Heart left ventricle (tissue), 16 donors: Measurements from ENCODE around the gene DMWD. TPM values are rescaled to one million over a fixed set of nuclear protein-coding genes. Genes with fewer than 3 reads are reported as not detected.
A peak's percentile ranks its signal among the peaks of the same experiment; 100 is the strongest.

Source experiments
- ATAC-seq, 4 donors: fragments of 200-7000 bp; cut with Tn5 transposase; one replicate each; pipeline ENCODE4 v1.9.1; 2020 to 2022; ENCODE audit warnings: moderate library complexity in 4 of 4, mild to moderate bottlenecking in 3 of 4, moderate number of reproducible peaks in 1 of 4
- DNase-seq, 5 donors: peaks; one replicate each; pipeline ENCODE4 v3.0.0-alpha.2; 2020
- H3K27ac ChIP-seq, 12 donors: fragments of 200-600 bp; sonication (generic) in 4 of 12; one replicate each; pipeline versions ENCODE4 v1.5.0 to v1.8.0; 2016 to 2022; ENCODE audit warnings: mild to moderate bottlenecking in 2 of 12
- H3K27me3 ChIP-seq, 9 donors: fragments of 200-600 bp; sonication (generic) in 2 of 9; one replicate each; pipeline versions ENCODE4 v1.5.1 to v1.8.0; 2016 to 2022; ENCODE audit warnings: mild to moderate bottlenecking in 3 of 9
- H3K36me3 ChIP-seq, 9 donors: fragments of 200-600 bp; sonication (generic) in 2 of 9; one replicate each; pipeline versions ENCODE4 v1.5.0 to v1.8.0; 2018 to 2022; ENCODE audit warnings: mild to moderate bottlenecking in 2 of 9
- H3K4me1 ChIP-seq, 12 donors: fragments of 200-600 bp; sonication (generic) in 4 of 12; one replicate each; pipeline versions ENCODE4 v1.5.0 to v1.8.0; 2016 to 2022; ENCODE audit warnings: mild to moderate bottlenecking in 3 of 12
- H3K4me3 ChIP-seq, 12 donors: fragments of 200-600 bp; sonication (generic) in 4 of 12; one replicate each; pipeline versions ENCODE4 v1.5.0 to v1.8.0; 2017 to 2022; ENCODE audit warnings: mild to moderate bottlenecking in 9 of 12, moderate library complexity in 4 of 12
- H3K9me3 ChIP-seq, 12 donors: fragments of 200-600 bp; sonication (generic) in 4 of 12; one replicate each; pipeline versions ENCODE4 v1.5.0 to v1.8.0; 2016 to 2022; ENCODE audit warnings: mild to moderate bottlenecking in 1 of 12
- POLR2A ChIP-seq, 2 donors: fragments of 450-650 bp; IDR thresholded peaks; one replicate each; pipeline ENCODE4 v1.6.1; 2017; ENCODE audit warnings: antibody characterized with exemption in 2 of 2, mild to moderate bottlenecking in 2 of 2, moderate library complexity in 2 of 2
- WGBS, 4 donors: extraction: QIAGEN DNeasy Blood & Tissue Kit in 2 of 4; methylation state at CpG; one replicate each; pipeline versions ENCODE4 v1.1.5 to v1.1.7; 2013 to 2018; 5-methylcytosine and 5-hydroxymethylcytosine counted together
- intact Hi-C, 10 donors: fragments of 100-400 bp; cut with DNase I; formaldehyde crosslinking; loops; one replicate each; pipeline versions ENCODE4 v1.11.1 to v1.14.2; 2022
- polyA plus RNA-seq, 2 donors: library from polyadenylated mRNA; stranded (reverse); fragments of 200-250 nt; gene quantifications; one replicate each; pipeline ENCODE4 v1.2.3, GENCODE V29; 2013
- total RNA-seq, 9 donors: library from RNA; depleted of rRNA in 2 of 9; stranded (reverse); fragments of >200 nt in 2 of 9; fragmentation: NEBNext Ultra II Directional in 3 of 9; extraction: Animal tissue kit (Norgen Biotek cat#: 25700) in 3 of 9; gene quantifications; one replicate each; pipeline versions ENCODE4 v1.1.0 to v1.2.4, GENCODE V29; 2016 to 2023
- TF ChIP-seq, protein P1 (sequence below), 12 donors: fragments of 200-600 bp; sonication (generic) in 4 of 12; IDR thresholded peaks; one replicate each; pipeline versions ENCODE4 v1.5.0 to v1.8.0; 2018 to 2022; ENCODE audit warnings: antibody characterized with exemption in 12 of 12, mild to moderate bottlenecking in 5 of 12
- donor health status: ischemic (EF 13 %, LVEDD 7.1; RV severe dilation, severe dysfunction).
- donor health status: healthy with polysubstance abuse.
- donor health status: DM: no; HTN: yes; CAD: no.
- donor health status: DM: no; HTN: no; CAD: no.
- donor health status: ischemic (EF 25% LVEDD 6.9; RV normal size, moderate dysfunction).
- donor health status: ischemic (EF 25% LVEDD 5.7; RV mildly dilated, moderate dysfunction).
- donor health status: healthy.
- donor health status: DM: yes; HTN: yes; CAD: no.
- donor health status: ischemic (EF 35%, LVEDD 5.7; RV mildly dilated, moderate dysfunction).
- donor health status: nonischemic (EF 11% LVEDD 7.7; RV severe dilation, severe dysfunction).
- donor health status: DM: yes; HTN: yes; CAD: no.
- donor health status: PGD.
- donor health status: ischemic (EF 29% LVEDD 5.4; RV normal size, mild dysfunction).
- donor health status: nonischemic (EF 23%, LVEDD 6.1; RV moderate dilation, normal function).

The DMWD gene
- total and polyA plus RNA-seq, 11 donors: 41.8 to 109 (median 67.3) TPM

DNA sequence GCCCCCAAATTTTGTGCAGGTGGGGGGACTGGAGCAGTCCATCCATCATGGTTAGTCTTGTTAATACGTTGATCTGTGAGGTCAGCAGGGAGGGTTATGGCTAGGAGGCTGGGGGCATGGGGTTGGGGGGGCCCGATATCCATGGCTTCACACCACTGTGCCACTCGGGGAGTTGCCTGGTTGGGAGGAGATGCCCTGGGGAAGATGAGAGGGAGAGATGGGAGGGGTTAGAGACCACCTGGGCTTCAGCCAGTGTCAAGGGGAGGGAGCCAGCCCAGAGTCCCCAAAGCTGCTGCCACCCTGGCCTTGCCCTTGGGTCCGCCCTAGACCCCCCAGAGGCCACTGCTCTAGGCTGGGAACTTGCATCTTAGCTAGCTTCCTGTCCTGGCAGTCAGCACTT, 8.5 kb downstream of the DMWD start:
- peaks cover 0 to 92% (median 52%) of the 10 kb centered on the region in 12 donors for H3K4me1 ChIP-seq
- H3K36me3 ChIP-seq: peaks cover 0 to 42% (median 33%) of the 10 kb centered on the region in 9 donors
- peaks cover 0 to 75% (median 0%) of the 10 kb centered on the region in 9 donors for H3K27me3 ChIP-seq
- intact Hi-C loops: no loop called here
- no peaks in the 10 kb centered on the region for H3K9me3 ChIP-seq
- 63 to 78% (median 74%) methylated on average over 3 to 4 of the region's 4 CpGs for WGBS, 4 donors
- DNase-seq (no peak), ATAC-seq (no peak)
- H3K4me3 ChIP-seq: no peak overlapping the region
- no peak for TF ChIP-seq POLR2A (IDR thresholded peaks at IDR 0.05)
- TF ChIP-seq, protein P1, sequence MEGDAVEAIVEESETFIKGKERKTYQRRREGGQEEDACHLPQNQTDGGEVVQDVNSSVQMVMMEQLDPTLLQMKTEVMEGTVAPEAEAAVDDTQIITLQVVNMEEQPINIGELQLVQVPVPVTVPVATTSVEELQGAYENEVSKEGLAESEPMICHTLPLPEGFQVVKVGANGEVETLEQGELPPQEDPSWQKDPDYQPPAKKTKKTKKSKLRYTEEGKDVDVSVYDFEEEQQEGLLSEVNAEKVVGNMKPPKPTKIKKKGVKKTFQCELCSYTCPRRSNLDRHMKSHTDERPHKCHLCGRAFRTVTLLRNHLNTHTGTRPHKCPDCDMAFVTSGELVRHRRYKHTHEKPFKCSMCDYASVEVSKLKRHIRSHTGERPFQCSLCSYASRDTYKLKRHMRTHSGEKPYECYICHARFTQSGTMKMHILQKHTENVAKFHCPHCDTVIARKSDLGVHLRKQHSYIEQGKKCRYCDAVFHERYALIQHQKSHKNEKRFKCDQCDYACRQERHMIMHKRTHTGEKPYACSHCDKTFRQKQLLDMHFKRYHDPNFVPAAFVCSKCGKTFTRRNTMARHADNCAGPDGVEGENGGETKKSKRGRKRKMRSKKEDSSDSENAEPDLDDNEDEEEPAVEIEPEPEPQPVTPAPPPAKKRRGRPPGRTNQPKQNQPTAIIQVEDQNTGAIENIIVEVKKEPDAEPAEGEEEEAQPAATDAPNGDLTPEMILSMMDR (IDR thresholded peaks at IDR 0.05): no peak
- H3K27ac ChIP-seq: peak overlapping the region; percentile 74 to 98 (median 95)

DNA sequence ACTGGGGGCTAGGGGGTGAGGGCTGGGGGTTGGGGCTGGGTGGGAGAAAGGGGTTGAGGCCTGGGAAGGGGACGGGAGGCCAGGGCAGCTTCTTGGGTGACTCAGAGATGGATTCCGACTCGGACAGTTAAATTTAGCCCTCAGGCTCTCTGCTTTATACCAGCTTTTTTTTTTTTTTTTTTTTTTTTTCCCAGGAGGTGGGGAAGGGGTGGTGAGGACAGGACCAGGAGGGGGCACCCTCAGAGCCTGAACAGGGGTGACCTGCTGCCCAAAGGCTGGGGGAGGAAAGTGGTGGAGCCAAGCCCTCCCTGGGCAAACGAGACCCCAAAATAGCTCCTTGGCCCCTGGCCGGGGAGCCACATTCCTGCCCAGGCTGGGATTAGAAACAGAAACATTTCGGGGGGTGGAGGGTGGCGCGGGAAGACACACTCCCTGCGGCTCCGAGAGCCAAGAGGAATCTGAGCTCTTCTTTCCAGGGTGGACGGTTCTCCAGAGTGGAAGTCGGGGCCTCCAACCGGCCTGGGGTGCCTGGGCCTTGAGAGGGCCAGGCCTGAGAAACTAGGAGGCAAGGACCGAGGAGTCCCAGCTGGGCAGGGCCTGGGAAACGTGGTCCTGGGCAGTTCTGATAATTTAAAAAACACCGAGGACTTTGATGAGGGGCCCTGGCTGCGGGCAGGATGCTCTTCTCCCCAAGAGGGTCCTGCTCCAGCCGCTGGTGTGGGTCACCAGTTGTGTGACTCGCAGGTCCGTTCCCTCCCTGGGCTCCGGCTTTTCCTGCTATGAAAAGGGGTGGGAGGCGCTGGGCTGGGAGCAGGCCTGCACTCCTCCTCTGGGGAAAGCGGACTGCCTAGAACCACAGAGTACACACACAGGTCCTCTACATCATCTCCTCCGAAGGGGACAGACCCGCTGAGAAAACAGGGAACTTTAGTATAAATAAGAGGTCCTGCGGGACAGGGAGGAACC, 9.5 kb downstream of the DMWD start:
- Histone ChIP-seq H3K4me1 (peaks cover 0 to 84% (median 51%) of the 10 kb centered on the region in 12 donors), H3K27me3 (peaks cover 0 to 74% (median 0%) of the 10 kb centered on the region in 9 donors), H3K9me3 (no peaks in the 10 kb centered on the region), H3K36me3 (peaks cover 0 to 42% (median 28%) of the 10 kb centered on the region in 9 donors), H3K4me3 (peak overlapping the region in 10 of 12 donors; percentile 55 to 92 (median 68)), H3K27ac (peak overlapping the region; percentile 74 to 98 (median 95))
- intact Hi-C loops: no loop called here
- DNase-seq (peak; percentile 83 to 92 (median 85)), ATAC-seq (peak; percentile 64 to 86 (median 77))
- WGBS, 4 donors: 30 to 43% (median 37%) methylated on average over 18 to 26 of the region's 26 CpGs
- peak in 1 of 2 donors; percentile 53 for TF ChIP-seq POLR2A (IDR thresholded peaks at IDR 0.05)
- TF ChIP-seq, protein P1 (IDR thresholded peaks at IDR 0.05): peak in 5 of 12 donors; percentile 15 to 40 (median 18)

DNA sequence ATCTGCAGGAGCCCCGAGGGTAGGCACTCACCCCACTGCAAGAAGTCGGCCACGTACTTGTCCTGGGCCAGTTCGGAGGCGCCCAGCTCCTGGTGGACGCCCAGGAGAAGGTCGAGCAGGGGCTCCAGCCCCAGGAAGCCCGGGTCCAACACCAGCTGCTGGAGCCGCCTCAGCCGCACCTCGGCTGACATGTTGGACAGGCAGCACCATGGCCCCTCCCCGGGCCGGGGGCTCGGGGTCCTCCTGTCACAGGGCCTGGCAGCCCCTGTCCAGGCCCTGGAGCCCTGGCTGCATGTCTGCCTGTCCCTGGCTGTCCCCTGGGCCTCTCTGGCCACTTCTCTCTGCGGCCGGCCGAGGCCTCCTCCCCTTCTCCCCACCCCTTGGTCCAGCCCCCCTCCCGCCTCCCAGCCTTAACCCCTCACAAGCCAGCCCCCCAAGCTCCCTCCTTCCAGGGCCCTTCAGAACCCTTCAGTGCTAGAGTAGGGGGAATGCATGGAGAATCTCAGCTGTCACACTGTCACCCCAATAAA, 10.4 kb downstream of the DMWD start, which contains the start of gene DMPK:
TSS of gene DMPK (minus strand) at position 329 of the 530 bp plus-strand sequence. CDS start at position 191, 138 bp downstream.
- ATAC-seq: peak; percentile 64 to 75 (median 68)
- Histone ChIP-seq H3K4me3 (peak within 1 kb of the TSS; percentile 37 to 92 (median 63)), H3K4me1 (peaks cover 0 to 77% (median 51%) of the 10 kb centered on the region in 12 donors), H3K27ac (peak within 1 kb of the TSS; percentile 74 to 98 (median 95)), H3K27me3 (peaks cover 0 to 74% (median 0%) of the 10 kb centered on the region in 9 donors), H3K9me3 (no peaks in the 10 kb centered on the region), H3K36me3 (peaks cover 0 to 44% (median 35%) of the 10 kb centered on the region in 9 donors)
- intact Hi-C loops: no loop called here
- TF ChIP-seq, protein P1 (IDR thresholded peaks at IDR 0.05): no peak
- peak in 1 of 2 donors; percentile 46 for TF ChIP-seq POLR2A (IDR thresholded peaks at IDR 0.05)
- WGBS, 4 donors: 6 to 20% (median 16%) methylated on average over 8 to 18 of the region's 18 CpGs
- DNase-seq: peak; percentile 77 to 84 (median 78)
